Upper lobe of left lung (tissue), 6 donors: ENCODE results near the gene EML4. TPM values are rescaled to one million over a fixed set of nuclear protein-coding genes. Genes with fewer than 3 reads are reported as not detected.

Experiments
- ATAC-seq, 2 donors: fragments of 200-7000 bp; cut with Tn5 transposase; one replicate each; pipeline ENCODE4 v1.9.1; 2022; ENCODE audit warnings: mild to moderate bottlenecking in 2 of 2, moderate library complexity in 2 of 2; ENCODE audit not compliant: low FRiP score in 2 of 2
- DNase-seq, 2 donors: peaks; one replicate each; pipeline ENCODE4 v3.0.0-alpha.2; 2019 to 2020
- H3K27ac ChIP-seq, 4 donors: fragments of 200-600 bp; sonication (generic); one replicate each; pipeline ENCODE4 v1.5.1; 2016 to 2019
- H3K27me3 ChIP-seq, 4 donors: fragments of 200-600 bp; sonication (generic); one replicate each; pipeline ENCODE4 v1.5.1; 2017 to 2019
- H3K36me3 ChIP-seq, 4 donors: fragments of 200-600 bp; sonication (generic); one replicate each; pipeline ENCODE4 v1.5.1; 2016 to 2019
- H3K4me1 ChIP-seq, 4 donors: fragments of 200-600 bp; sonication (generic); one replicate each; pipeline ENCODE4 v1.5.1; 2018 to 2019
- H3K4me3 ChIP-seq, 4 donors: fragments of 200-600 bp; sonication (generic); one replicate each; pipeline ENCODE4 v1.5.1; 2017 to 2019; ENCODE audit warnings: mild to moderate bottlenecking in 2 of 4, moderate library complexity in 1 of 4
- H3K9me3 ChIP-seq, 4 donors: fragments of 200-600 bp; sonication (generic); one replicate each; pipeline ENCODE4 v1.5.1; 2018 to 2019
- EP300 ChIP-seq, 4 donors: sonication (generic); formaldehyde crosslinking; IDR thresholded peaks; one replicate each; pipeline ENCODE4 v1.5.1; 2017; ENCODE audit warnings: antibody characterized with exemption in 4 of 4, control low read depth in 2 of 4
- POLR2A ChIP-seq, 4 donors: fragments of 450-650 bp; IDR thresholded peaks; one replicate each; pipeline ENCODE4 v1.5.1; 2016 to 2017; ENCODE audit warnings: antibody characterized with exemption in 4 of 4, mild to moderate bottlenecking in 2 of 4
- POLR2AphosphoS5 ChIP-seq, 2 donors: sonication (generic); formaldehyde crosslinking; IDR thresholded peaks; one replicate each; pipeline ENCODE4 v1.5.1; 2017; ENCODE audit warnings: antibody characterized with exemption in 2 of 2
- WGBS, 2 donors: methylation state at CpG; one replicate each; pipeline ENCODE4 v1.1.5; 2017 to 2018; 5-methylcytosine and 5-hydroxymethylcytosine counted together
- total RNA-seq, 6 donors: library from RNA; depleted of rRNA in 4 of 6; stranded (reverse); fragments of >200 nt in 4 of 6; gene quantifications; one replicate each; pipeline versions ENCODE4 v1.1.0 to v1.2.1, GENCODE V29; 2016 to 2021
- TF ChIP-seq, protein P1 (sequence below), 6 experiments: fragments of 450-650 bp in 4 of 6; fragments of 200-600 bp in 2 of 6; sonication (generic) in 2 of 6; IDR thresholded peaks; one replicate each; pipeline ENCODE4 v1.5.1; 2016 to 2019; ENCODE audit warnings: antibody characterized with exemption in 6 of 6
- donor health status: DM: no; HTN: no; CAD: no; lungs with moderate emphysema.
- donor health status: DM: no; HTN: yes; CAD: no; lungs with severe emphysema.

The EML4 gene
- total RNA-seq, 6 donors from 2014 or later = 42.7 to 96.9 (median 62.0) TPM

GRCh38 chr2:42192652-42193566, 23.8 kb downstream of the EML4 start:
- Histone ChIP-seq H3K4me3 (no peak overlapping the region), H3K27ac (no peak overlapping the region), H3K9me3 (no peaks in the 10 kb centered on the region), H3K4me1 (peaks cover 24 to 38% (median 28%) of the 10 kb centered on the region in 4 donors), H3K27me3 (no peaks in the 10 kb centered on the region), H3K36me3 (no peaks in the 10 kb centered on the region)
- WGBS, 2 donors = 75 to 81% methylated on average over 3 of the region's 3 CpGs
- no peak for DNase-seq
- TF ChIP-seq POLR2A (IDR thresholded peaks at IDR 0.05) (no peak), EP300 (IDR thresholded peaks at IDR 0.05) (no peak)
- no peak for ATAC-seq

- ATAC-seq (peak in 1 of 2 donors; percentile 30), DNase-seq (no peak)
- peak overlapping the region in 1 of 4 donors; percentile 18 for H3K27ac ChIP-seq
- peaks cover 24 to 38% (median 30%) of the 10 kb centered on the region in 4 donors for H3K4me1 ChIP-seq
- no peaks in the 10 kb centered on the region for H3K36me3 ChIP-seq
- H3K4me3 ChIP-seq = no peak overlapping the region
- no peaks in the 10 kb centered on the region for H3K27me3 ChIP-seq
- TF ChIP-seq EP300 (IDR thresholded peaks at IDR 0.05) (no peak), POLR2AphosphoS5 (IDR thresholded peaks at IDR 0.05) (no peak), POLR2A (IDR thresholded peaks at IDR 0.05) (no peak)
- TF ChIP-seq, protein P1, sequence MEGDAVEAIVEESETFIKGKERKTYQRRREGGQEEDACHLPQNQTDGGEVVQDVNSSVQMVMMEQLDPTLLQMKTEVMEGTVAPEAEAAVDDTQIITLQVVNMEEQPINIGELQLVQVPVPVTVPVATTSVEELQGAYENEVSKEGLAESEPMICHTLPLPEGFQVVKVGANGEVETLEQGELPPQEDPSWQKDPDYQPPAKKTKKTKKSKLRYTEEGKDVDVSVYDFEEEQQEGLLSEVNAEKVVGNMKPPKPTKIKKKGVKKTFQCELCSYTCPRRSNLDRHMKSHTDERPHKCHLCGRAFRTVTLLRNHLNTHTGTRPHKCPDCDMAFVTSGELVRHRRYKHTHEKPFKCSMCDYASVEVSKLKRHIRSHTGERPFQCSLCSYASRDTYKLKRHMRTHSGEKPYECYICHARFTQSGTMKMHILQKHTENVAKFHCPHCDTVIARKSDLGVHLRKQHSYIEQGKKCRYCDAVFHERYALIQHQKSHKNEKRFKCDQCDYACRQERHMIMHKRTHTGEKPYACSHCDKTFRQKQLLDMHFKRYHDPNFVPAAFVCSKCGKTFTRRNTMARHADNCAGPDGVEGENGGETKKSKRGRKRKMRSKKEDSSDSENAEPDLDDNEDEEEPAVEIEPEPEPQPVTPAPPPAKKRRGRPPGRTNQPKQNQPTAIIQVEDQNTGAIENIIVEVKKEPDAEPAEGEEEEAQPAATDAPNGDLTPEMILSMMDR (IDR thresholded peaks at IDR 0.05) = no peak
- H3K9me3 ChIP-seq = no peaks in the 10 kb centered on the region
Measured at GRCh38 chr2:42193722-42194187, 24.6 kb downstream of the EML4 start.

DNA sequence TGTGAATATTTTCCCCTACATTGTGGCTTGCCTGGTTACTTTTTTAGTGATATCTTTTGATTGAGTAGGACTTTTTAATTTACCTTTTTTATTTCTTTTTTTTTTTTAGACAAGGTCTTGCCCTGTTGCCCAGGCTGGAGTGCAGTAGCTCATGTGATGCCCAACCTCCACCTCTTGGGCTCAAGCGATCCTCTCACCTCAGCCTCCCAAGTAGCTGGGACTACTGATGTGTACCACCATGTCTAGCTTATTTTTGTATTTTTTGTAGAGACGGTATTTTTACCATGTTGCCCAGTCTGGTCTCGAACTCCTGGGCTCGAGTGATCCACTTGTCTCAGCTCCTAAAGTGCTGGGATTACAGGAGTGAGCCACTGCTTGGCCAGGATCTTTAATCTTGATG, 25.3 kb downstream of the EML4 start:
- Histone ChIP-seq H3K27ac (peak overlapping the region in 1 of 4 donors; percentile 19), H3K36me3 (no peaks in the 10 kb centered on the region), H3K4me1 (peaks cover 24 to 38% (median 30%) of the 10 kb centered on the region in 4 donors), H3K9me3 (no peaks in the 10 kb centered on the region), H3K27me3 (no peaks in the 10 kb centered on the region), H3K4me3 (no peak overlapping the region)
- WGBS, 2 donors = 95 to 98% methylated on average over 4 of the region's 4 CpGs
- TF ChIP-seq POLR2AphosphoS5 (IDR thresholded peaks at IDR 0.05) (no peak), POLR2A (IDR thresholded peaks at IDR 0.05) (no peak)
- DNase-seq = no peak
- ATAC-seq = no peak

DNA sequence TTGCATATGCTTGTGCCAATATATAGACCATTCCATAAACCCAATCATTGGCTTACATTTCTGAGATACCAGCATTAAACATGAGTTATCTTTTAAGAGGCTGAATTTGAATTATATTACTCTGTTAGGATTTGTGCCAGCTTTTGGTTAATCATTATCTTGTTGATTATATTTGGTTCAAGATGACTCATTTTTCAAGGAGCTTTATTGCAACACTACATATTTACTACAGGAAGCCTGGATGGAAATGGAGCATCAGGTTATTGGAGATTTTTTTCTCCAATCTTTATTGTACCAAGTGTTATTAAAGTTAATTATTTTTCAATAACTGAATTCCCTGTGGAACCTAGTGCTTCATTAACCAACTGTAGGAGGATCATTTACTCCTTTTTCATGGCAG, 26.4 kb downstream of the EML4 start:
- DNase-seq = no peak
- Histone ChIP-seq H3K36me3 (no peaks in the 10 kb centered on the region), H3K27me3 (no peaks in the 10 kb centered on the region), H3K4me1 (peaks cover 26 to 38% (median 30%) of the 10 kb centered on the region in 4 donors), H3K9me3 (no peaks in the 10 kb centered on the region), H3K27ac (no peak overlapping the region), H3K4me3 (no peak overlapping the region)
- TF ChIP-seq EP300 (IDR thresholded peaks at IDR 0.05) = no peak
- TF ChIP-seq POLR2AphosphoS5 (IDR thresholded peaks at IDR 0.05) = no peak
- TF ChIP-seq, protein P1 (IDR thresholded peaks at IDR 0.05) = no peak
- no peak for TF ChIP-seq POLR2A (IDR thresholded peaks at IDR 0.05)
- ATAC-seq = peak in 1 of 2 donors; percentile 34

GRCh38 chr2:42196070-42196402, 26.9 kb downstream of the EML4 start:
- Histone ChIP-seq H3K27me3 (no peaks in the 10 kb centered on the region), H3K4me3 (no peak overlapping the region), H3K4me1 (peaks cover 27 to 38% (median 31%) of the 10 kb centered on the region in 4 donors), H3K9me3 (no peaks in the 10 kb centered on the region), H3K36me3 (no peaks in the 10 kb centered on the region), H3K27ac (peak overlapping the region in 1 of 4 donors; percentile 18)
- ATAC-seq (no peak), DNase-seq (no peak)
- 90 to 91% methylated on average over 2 of the region's 2 CpGs for WGBS, 2 donors
- TF ChIP-seq EP300 (IDR thresholded peaks at IDR 0.05) = no peak
- no peak for TF ChIP-seq POLR2AphosphoS5 (IDR thresholded peaks at IDR 0.05)
- TF ChIP-seq, protein P1 (IDR thresholded peaks at IDR 0.05) = no peak
- TF ChIP-seq POLR2A (IDR thresholded peaks at IDR 0.05) = no peak
